ENCODE results near the gene SLC37A1.

The SLC37A1 gene

DNA sequence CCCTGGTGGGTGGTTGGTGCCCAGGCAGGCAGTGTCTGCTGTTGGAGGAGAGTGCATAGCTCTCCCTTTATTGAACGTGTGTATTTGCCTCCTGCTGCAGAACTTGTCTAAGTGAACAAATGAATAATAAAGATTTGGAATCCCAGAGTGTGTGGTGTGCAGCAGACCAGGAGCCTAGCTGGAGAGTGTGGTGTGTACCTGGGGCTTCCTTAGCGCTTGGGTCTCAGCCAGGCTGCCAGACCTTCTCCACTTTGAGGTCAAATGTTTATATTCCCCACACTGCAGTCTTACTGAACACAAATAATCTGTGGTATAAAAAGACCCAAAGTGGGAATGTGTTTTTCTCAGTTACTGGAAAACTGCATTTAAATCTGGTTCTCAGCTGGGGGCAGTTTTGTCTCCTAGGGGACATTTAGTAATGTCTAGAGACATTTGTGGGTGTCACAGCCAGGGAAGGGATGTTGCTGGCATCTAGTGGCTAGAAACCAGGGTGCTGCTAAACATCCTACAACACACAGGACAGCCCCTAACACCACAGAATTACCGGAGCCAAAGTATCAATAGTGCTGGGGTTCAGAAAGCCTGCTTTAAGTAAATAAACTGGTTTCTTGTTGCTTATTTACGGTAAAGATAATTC is 23.6 kb downstream of the SLC37A1 start:
- H2BK120ac ChIP-seq (ENCODE audit: low read depth, low read length): no peak overlapping the region
- no CpG with 5 or more reads among the region's 4 CpGs for WGBS (ENCODE audit: extremely low coverage, insufficient coverage, low lambda C conversion rate)
- no peak overlapping the region for H3K4me2 ChIP-seq (ENCODE audit: low read length)
- no peak overlapping the region for H3K23ac ChIP-seq (ENCODE audit: low read length)
- no peak overlapping the region for H3K4ac ChIP-seq (ENCODE audit: low read depth, low read length)
- H2BK5ac ChIP-seq (ENCODE audit: low read length): no peak overlapping the region
- no peak overlapping the region for H3K56ac ChIP-seq (ENCODE audit: low read length)
- no peak overlapping the region for H3K9ac ChIP-seq (ENCODE audit: low read length)
- no peaks in the 10 kb centered on the region for H3K79me1 ChIP-seq (ENCODE audit: low read length)
- no peaks in the 10 kb centered on the region for H3K36me3 ChIP-seq (ENCODE audit: control insufficient read depth, insufficient read depth, low read length)
- H3K4me1 ChIP-seq (ENCODE audit: control insufficient read depth, low read depth, low read length): no peaks in the 10 kb centered on the region
- no peak overlapping the region for H3K18ac ChIP-seq (ENCODE audit: low read length)
- H3K27ac ChIP-seq (ENCODE audit: low read depth, low read length): no peak overlapping the region
- no peak overlapping the region for H2AK5ac ChIP-seq (ENCODE audit: low read length)
- no peaks in the 10 kb centered on the region for H3K79me2 ChIP-seq (ENCODE audit: control insufficient read depth, insufficient read depth, low read length)
- no peak for DNase-seq
- H4K5ac ChIP-seq (ENCODE audit: low read length): no peak overlapping the region
- no peak overlapping the region for H3K4me3 ChIP-seq (ENCODE audit: low read length)
- no peaks in the 10 kb centered on the region for H3K27me3 ChIP-seq (ENCODE audit: insufficient read depth, low read length, poor library complexity)
- no peak overlapping the region for H4K8ac ChIP-seq (ENCODE audit: low read depth, low read length)
- H2BK15ac ChIP-seq (replicated peaks; ENCODE audit: low read depth): no peak overlapping the region

- no peaks in the 10 kb centered on the region for H3K79me1 ChIP-seq (ENCODE audit: low read length)
- WGBS (ENCODE audit: extremely low coverage, insufficient coverage, low lambda C conversion rate): no CpG with 5 or more reads among the region's 10 CpGs
- no peak overlapping the region for H3K4me3 ChIP-seq (ENCODE audit: low read length)
- H3K27ac ChIP-seq (ENCODE audit: low read depth, low read length): no peak overlapping the region
- no peaks in the 10 kb centered on the region for H3K4me1 ChIP-seq (ENCODE audit: control insufficient read depth, low read depth, low read length)
- no peak for DNase-seq
- H2AK5ac ChIP-seq (ENCODE audit: low read length): no peak overlapping the region
- no peak overlapping the region for H3K18ac ChIP-seq (ENCODE audit: low read length)
- H3K23ac ChIP-seq (ENCODE audit: low read length): no peak overlapping the region
- H4K5ac ChIP-seq (ENCODE audit: low read length): no peak overlapping the region
- H3K4me2 ChIP-seq (ENCODE audit: low read length): no peak overlapping the region
- no peak overlapping the region for H2BK5ac ChIP-seq (ENCODE audit: low read length)
- H3K56ac ChIP-seq (ENCODE audit: low read length): no peak overlapping the region
- H3K9ac ChIP-seq (ENCODE audit: low read length): no peak overlapping the region
- H3K27me3 ChIP-seq (ENCODE audit: insufficient read depth, low read length, poor library complexity): no peaks in the 10 kb centered on the region
- no peak overlapping the region for H2BK15ac ChIP-seq (replicated peaks; ENCODE audit: low read depth)
- no peak overlapping the region for H2BK120ac ChIP-seq (ENCODE audit: low read depth, low read length)
- no peak overlapping the region for H3K4ac ChIP-seq (ENCODE audit: low read depth, low read length)
- no peaks in the 10 kb centered on the region for H3K36me3 ChIP-seq (ENCODE audit: control insufficient read depth, insufficient read depth, low read length)
- H3K79me2 ChIP-seq (ENCODE audit: control insufficient read depth, insufficient read depth, low read length): no peaks in the 10 kb centered on the region
- no peak overlapping the region for H4K8ac ChIP-seq (ENCODE audit: low read depth, low read length)
Observed at GRCh38 chr21:42538479-42539275, 25.0 kb downstream of the SLC37A1 start.

DNA sequence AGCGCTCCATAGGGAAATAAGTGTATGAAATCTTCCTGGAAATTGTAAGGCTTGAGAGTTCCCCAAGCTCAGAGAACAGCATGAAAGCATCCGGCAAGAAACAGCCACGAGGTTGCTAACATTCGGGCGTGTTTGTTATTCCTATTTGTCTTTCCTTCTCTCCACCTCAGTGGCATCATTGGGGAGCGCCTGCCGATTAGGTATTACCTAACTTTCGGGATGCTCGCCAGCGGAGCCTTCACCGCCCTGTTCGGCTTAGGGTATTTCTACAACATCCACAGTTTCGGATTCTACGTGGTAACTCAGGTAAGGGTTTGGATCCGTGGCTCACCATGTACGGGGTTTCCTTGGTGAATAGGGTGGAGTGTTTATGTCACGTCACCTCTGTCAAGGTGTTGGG is 25.7 kb downstream of the SLC37A1 start:
- Histone ChIP-seq H4K8ac (ENCODE audit: low read depth, low read length) (no peak overlapping the region), H2BK5ac (ENCODE audit: low read length) (no peak overlapping the region), H2BK120ac (ENCODE audit: low read depth, low read length) (no peak overlapping the region), H3K4ac (ENCODE audit: low read depth, low read length) (no peak overlapping the region), H3K27ac (ENCODE audit: low read depth, low read length) (no peak overlapping the region), H4K5ac (ENCODE audit: low read length) (no peak overlapping the region), H2BK15ac (replicated peaks; ENCODE audit: low read depth) (no peak overlapping the region), H3K4me3 (ENCODE audit: low read length) (no peak overlapping the region), H2AK5ac (ENCODE audit: low read length) (no peak overlapping the region), H3K79me1 (ENCODE audit: low read length) (no peaks in the 10 kb centered on the region), H3K4me2 (ENCODE audit: low read length) (no peak overlapping the region), H3K18ac (ENCODE audit: low read length) (no peak overlapping the region), H3K23ac (ENCODE audit: low read length) (no peak overlapping the region), H3K36me3 (ENCODE audit: control insufficient read depth, insufficient read depth, low read length) (no peaks in the 10 kb centered on the region), H3K79me2 (ENCODE audit: control insufficient read depth, insufficient read depth, low read length) (no peaks in the 10 kb centered on the region), H3K4me1 (ENCODE audit: control insufficient read depth, low read depth, low read length) (no peaks in the 10 kb centered on the region), H3K56ac (ENCODE audit: low read length) (no peak overlapping the region), H3K27me3 (ENCODE audit: insufficient read depth, low read length, poor library complexity) (no peaks in the 10 kb centered on the region), H3K9ac (ENCODE audit: low read length) (no peak overlapping the region)
- no CpG with 5 or more reads among the region's 17 CpGs for WGBS (ENCODE audit: extremely low coverage, insufficient coverage, low lambda C conversion rate)
- DNase-seq: no peak

GRCh38 chr21:42539931-42540343 is 26.3 kb downstream of the SLC37A1 start:
- no peak overlapping the region for H3K4ac ChIP-seq (ENCODE audit: low read depth, low read length)
- no peak overlapping the region for H3K23ac ChIP-seq (ENCODE audit: low read length)
- no peaks in the 10 kb centered on the region for H3K79me2 ChIP-seq (ENCODE audit: control insufficient read depth, insufficient read depth, low read length)
- no peak overlapping the region for H2BK120ac ChIP-seq (ENCODE audit: low read depth, low read length)
- H4K5ac ChIP-seq (ENCODE audit: low read length): no peak overlapping the region
- H3K18ac ChIP-seq (ENCODE audit: low read length): no peak overlapping the region
- peak; percentile 46 for DNase-seq
- no peak overlapping the region for H2AK5ac ChIP-seq (ENCODE audit: low read length)
- H4K8ac ChIP-seq (ENCODE audit: low read depth, low read length): no peak overlapping the region
- H3K56ac ChIP-seq (ENCODE audit: low read length): no peak overlapping the region
- no peak overlapping the region for H3K4me2 ChIP-seq (ENCODE audit: low read length)
- no CpG with 5 or more reads among the region's 7 CpGs for WGBS (ENCODE audit: extremely low coverage, insufficient coverage, low lambda C conversion rate)
- H3K27me3 ChIP-seq (ENCODE audit: insufficient read depth, low read length, poor library complexity): no peaks in the 10 kb centered on the region
- no peak overlapping the region for H3K4me3 ChIP-seq (ENCODE audit: low read length)
- no peak overlapping the region for H3K27ac ChIP-seq (ENCODE audit: low read depth, low read length)
- H3K4me1 ChIP-seq (ENCODE audit: control insufficient read depth, low read depth, low read length): no peaks in the 10 kb centered on the region
- no peaks in the 10 kb centered on the region for H3K36me3 ChIP-seq (ENCODE audit: control insufficient read depth, insufficient read depth, low read length)
- H2BK15ac ChIP-seq (replicated peaks; ENCODE audit: low read depth): no peak overlapping the region
- H3K79me1 ChIP-seq (ENCODE audit: low read length): no peaks in the 10 kb centered on the region
- H2BK5ac ChIP-seq (ENCODE audit: low read length): no peak overlapping the region
- no peak overlapping the region for H3K9ac ChIP-seq (ENCODE audit: low read length)

DNA sequence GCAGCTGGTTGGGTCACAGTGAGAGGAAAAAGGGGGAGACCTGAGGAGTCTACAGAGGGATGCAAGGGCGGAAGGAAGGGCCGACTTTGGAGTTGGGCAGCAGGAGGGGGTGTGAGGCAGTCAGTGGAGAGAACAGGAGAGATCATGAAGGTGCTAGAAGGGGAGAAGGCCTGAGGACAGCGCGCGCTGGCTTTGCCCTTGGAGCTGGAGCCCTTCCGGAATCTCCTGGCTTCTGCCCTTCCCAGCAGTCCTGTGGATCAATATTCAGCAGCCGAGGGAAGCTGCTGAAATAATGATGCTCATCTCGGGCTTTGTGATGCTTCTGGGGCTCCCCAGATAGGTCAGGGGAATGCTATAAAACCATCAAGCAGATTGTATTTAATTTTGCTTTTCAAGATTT is 26.7 kb downstream of the SLC37A1 start:
- Histone ChIP-seq H3K9ac (ENCODE audit: low read length) (no peak overlapping the region), H3K4me2 (ENCODE audit: low read length) (no peak overlapping the region), H2BK120ac (ENCODE audit: low read depth, low read length) (no peak overlapping the region), H3K79me1 (ENCODE audit: low read length) (no peaks in the 10 kb centered on the region), H2AK5ac (ENCODE audit: low read length) (no peak overlapping the region), H3K79me2 (ENCODE audit: control insufficient read depth, insufficient read depth, low read length) (no peaks in the 10 kb centered on the region), H2BK15ac (replicated peaks; ENCODE audit: low read depth) (no peak overlapping the region), H4K8ac (ENCODE audit: low read depth, low read length) (no peak overlapping the region), H3K36me3 (ENCODE audit: control insufficient read depth, insufficient read depth, low read length) (no peaks in the 10 kb centered on the region), H3K4ac (ENCODE audit: low read depth, low read length) (no peak overlapping the region), H3K56ac (ENCODE audit: low read length) (no peak overlapping the region), H3K18ac (ENCODE audit: low read length) (no peak overlapping the region), H2BK5ac (ENCODE audit: low read length) (no peak overlapping the region), H3K27me3 (ENCODE audit: insufficient read depth, low read length, poor library complexity) (no peaks in the 10 kb centered on the region), H3K23ac (ENCODE audit: low read length) (no peak overlapping the region), H3K4me1 (ENCODE audit: control insufficient read depth, low read depth, low read length) (no peaks in the 10 kb centered on the region), H4K5ac (ENCODE audit: low read length) (no peak overlapping the region), H3K4me3 (ENCODE audit: low read length) (no peak overlapping the region), H3K27ac (ENCODE audit: low read depth, low read length) (no peak overlapping the region)
- no peak for DNase-seq
- WGBS (ENCODE audit: extremely low coverage, insufficient coverage, low lambda C conversion rate): no CpG with 5 or more reads among the region's 8 CpGs
